ENCODE results near the gene BIRC2. TPM values are rescaled to one million over a fixed set of nuclear protein-coding genes. Genes with fewer than 3 reads are reported as not detected.

Gene BIRC2
- total RNA-seq, 1 experiment from 2014 or later: 53.5 TPM

DNA sequence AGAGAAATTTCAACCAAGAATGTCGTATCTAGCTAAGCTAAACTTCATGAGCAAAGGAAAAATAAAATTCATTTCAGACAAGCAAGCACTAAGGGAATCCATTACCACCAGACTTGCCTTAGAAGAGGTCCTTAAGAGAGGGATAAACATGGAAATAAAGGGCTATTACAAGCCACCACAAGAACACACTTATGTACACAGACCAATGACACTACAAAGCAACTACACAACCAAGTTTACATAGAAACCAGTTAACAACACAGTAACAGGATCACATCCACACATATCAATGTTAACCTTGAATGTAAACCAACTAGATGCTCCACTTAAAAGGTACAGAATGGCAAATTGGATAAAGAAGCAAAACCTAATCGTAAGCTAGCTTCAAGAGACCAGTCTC, 67.5 kb downstream of the BIRC2 start:
- TF ChIP-seq, protein P1, sequence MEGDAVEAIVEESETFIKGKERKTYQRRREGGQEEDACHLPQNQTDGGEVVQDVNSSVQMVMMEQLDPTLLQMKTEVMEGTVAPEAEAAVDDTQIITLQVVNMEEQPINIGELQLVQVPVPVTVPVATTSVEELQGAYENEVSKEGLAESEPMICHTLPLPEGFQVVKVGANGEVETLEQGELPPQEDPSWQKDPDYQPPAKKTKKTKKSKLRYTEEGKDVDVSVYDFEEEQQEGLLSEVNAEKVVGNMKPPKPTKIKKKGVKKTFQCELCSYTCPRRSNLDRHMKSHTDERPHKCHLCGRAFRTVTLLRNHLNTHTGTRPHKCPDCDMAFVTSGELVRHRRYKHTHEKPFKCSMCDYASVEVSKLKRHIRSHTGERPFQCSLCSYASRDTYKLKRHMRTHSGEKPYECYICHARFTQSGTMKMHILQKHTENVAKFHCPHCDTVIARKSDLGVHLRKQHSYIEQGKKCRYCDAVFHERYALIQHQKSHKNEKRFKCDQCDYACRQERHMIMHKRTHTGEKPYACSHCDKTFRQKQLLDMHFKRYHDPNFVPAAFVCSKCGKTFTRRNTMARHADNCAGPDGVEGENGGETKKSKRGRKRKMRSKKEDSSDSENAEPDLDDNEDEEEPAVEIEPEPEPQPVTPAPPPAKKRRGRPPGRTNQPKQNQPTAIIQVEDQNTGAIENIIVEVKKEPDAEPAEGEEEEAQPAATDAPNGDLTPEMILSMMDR (IDR thresholded peaks at IDR 0.05; ENCODE audit: insufficient read depth in 1 of 2, low read depth in 1 of 2, low read length in 1 of 2, severe bottlenecking in 1 of 2, unreplicated experiment in 1 of 2): no peak
- ChIA-PET POLR2A (no interaction called here), CTCF (no interaction called here)
- intact Hi-C loops (cut with micrococcal nuclease; ENCODE audit: unreplicated experiment): no loop called here
- Mint-ChIP-seq H3K27ac (ENCODE audit: unreplicated experiment) (no peak overlapping the region), H3K4me1 (ENCODE audit: low read depth, unreplicated experiment) (peaks cover 52% of the 10 kb centered on the region), H3K9me3 (ENCODE audit: unreplicated experiment) (peaks cover 25% of the 10 kb centered on the region), H3K27me3 (ENCODE audit: insufficient read depth, unreplicated experiment) (no peaks in the 10 kb centered on the region), H3K36me3 (ENCODE audit: insufficient read depth, unreplicated experiment) (peaks cover 42% of the 10 kb centered on the region), H3K4me3 (ENCODE audit: unreplicated experiment) (no peak overlapping the region)
- Histone ChIP-seq H3K27me3 (replicated peaks; ENCODE audit: control insufficient read depth, insufficient read depth, low read length) (no peaks in the 10 kb centered on the region), H3K4me3 (ENCODE audit: low read depth, low read length) (no peak overlapping the region), H3K36me3 (ENCODE audit: control insufficient read depth, insufficient read depth, low read length) (peaks cover 3% of the 10 kb centered on the region; the same call in 1 of the 2 replicates), H3K9me3 (no peaks in the 10 kb centered on the region), H3K4me1 (peaks cover 5% of the 10 kb centered on the region)
- no TSS peak for BruUV-seq (replicated peaks)
- DNase-seq: no peak

DNA sequence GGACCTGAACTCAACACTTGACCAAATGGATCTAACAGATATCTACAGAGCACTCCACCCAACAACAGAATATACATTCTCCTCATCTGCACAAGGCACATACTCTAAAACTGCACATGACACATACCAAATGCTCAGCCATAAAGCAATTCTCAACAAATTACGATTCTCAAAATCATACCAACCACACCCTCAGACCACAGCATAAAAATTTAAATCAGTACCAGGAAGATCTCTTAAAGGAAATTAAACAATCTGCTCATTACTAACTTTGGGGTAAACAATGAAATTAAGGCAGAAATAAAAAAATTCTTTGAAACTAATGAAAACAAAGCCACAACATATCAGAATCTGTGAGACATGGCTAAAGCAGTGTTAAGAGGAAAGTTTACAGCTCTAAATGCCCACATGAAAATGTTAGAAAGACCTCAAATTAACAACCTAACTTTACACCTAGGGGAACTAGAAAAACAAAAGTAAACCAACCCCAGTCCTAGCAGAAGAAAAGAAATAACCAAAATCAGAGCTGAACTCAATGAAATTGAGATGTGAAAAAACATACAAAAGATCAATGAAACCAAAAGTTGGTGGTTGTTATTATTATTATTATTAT, 68.4 kb downstream of the BIRC2 start:
- Histone ChIP-seq H3K9me3 (no peaks in the 10 kb centered on the region), H3K27me3 (replicated peaks; ENCODE audit: control insufficient read depth, insufficient read depth, low read length) (no peaks in the 10 kb centered on the region), H3K4me3 (ENCODE audit: low read depth, low read length) (no peak overlapping the region), H3K36me3 (ENCODE audit: control insufficient read depth, insufficient read depth, low read length) (no peaks in the 10 kb centered on the region), H3K4me1 (peaks cover 13% of the 10 kb centered on the region)
- Mint-ChIP-seq H3K27me3 (ENCODE audit: insufficient read depth, unreplicated experiment) (no peaks in the 10 kb centered on the region), H3K9me3 (ENCODE audit: unreplicated experiment) (peaks cover 26% of the 10 kb centered on the region), H3K36me3 (ENCODE audit: insufficient read depth, unreplicated experiment) (peaks cover 34% of the 10 kb centered on the region), H3K4me3 (ENCODE audit: unreplicated experiment) (no peak overlapping the region), H3K4me1 (ENCODE audit: low read depth, unreplicated experiment) (peaks cover 53% of the 10 kb centered on the region), H3K27ac (ENCODE audit: unreplicated experiment) (no peak overlapping the region)
- intact Hi-C loops (cut with micrococcal nuclease; ENCODE audit: unreplicated experiment): no loop called here
- BruUV-seq (replicated peaks): no TSS peak
- ChIA-PET CTCF (no interaction called here), POLR2A (no interaction called here)
- DNase-seq: no peak
- TF ChIP-seq, protein P1 (IDR thresholded peaks at IDR 0.05; ENCODE audit: insufficient read depth in 1 of 2, low read depth in 1 of 2, low read length in 1 of 2, severe bottlenecking in 1 of 2, unreplicated experiment in 1 of 2): no peak

DNA sequence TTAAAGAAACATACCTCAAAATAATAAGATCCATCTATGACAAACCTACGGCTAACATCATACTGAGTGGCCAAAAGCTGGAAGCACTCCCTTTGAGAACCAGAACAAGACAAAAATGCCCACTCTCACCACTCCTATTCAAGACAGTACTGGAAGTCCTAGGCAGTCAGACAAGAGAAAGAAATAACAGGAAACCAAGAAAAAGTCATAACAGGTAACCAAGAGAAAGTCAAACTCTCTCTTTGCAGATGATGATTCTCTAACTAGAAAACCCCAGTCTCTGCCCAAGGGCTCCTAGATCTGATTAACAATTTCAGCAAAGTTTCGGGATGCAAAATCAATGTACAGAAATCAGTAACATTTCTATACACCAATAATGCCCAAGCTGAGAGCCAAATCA, 70.0 kb downstream of the BIRC2 start:
- Histone ChIP-seq H3K9me3 (no peaks in the 10 kb centered on the region), H3K4me1 (peaks cover 16% of the 10 kb centered on the region), H3K36me3 (ENCODE audit: control insufficient read depth, insufficient read depth, low read length) (no peaks in the 10 kb centered on the region), H3K4me3 (ENCODE audit: low read depth, low read length) (no peak overlapping the region), H3K27me3 (replicated peaks; ENCODE audit: control insufficient read depth, insufficient read depth, low read length) (no peaks in the 10 kb centered on the region)
- H3K4me3 Mint-ChIP-seq (ENCODE audit: unreplicated experiment): no peak overlapping the region
- H3K27me3 Mint-ChIP-seq (ENCODE audit: insufficient read depth, unreplicated experiment): no peaks in the 10 kb centered on the region
- intact Hi-C loops (cut with micrococcal nuclease; ENCODE audit: unreplicated experiment): no loop called here
- H3K36me3 Mint-ChIP-seq (ENCODE audit: insufficient read depth, unreplicated experiment): peaks cover 34% of the 10 kb centered on the region
- TF ChIP-seq, protein P1 (IDR thresholded peaks at IDR 0.05; ENCODE audit: insufficient read depth in 1 of 2, low read depth in 1 of 2, low read length in 1 of 2, severe bottlenecking in 1 of 2, unreplicated experiment in 1 of 2): no peak
- peaks cover 50% of the 10 kb centered on the region for H3K4me1 Mint-ChIP-seq (ENCODE audit: low read depth, unreplicated experiment)
- ChIA-PET POLR2A (no interaction called here), CTCF (no interaction called here)
- peaks cover 26% of the 10 kb centered on the region for H3K9me3 Mint-ChIP-seq (ENCODE audit: unreplicated experiment)
- no TSS peak for BruUV-seq (replicated peaks)
- no peak overlapping the region for H3K27ac Mint-ChIP-seq (ENCODE audit: unreplicated experiment)
- DNase-seq: no peak

All from Caco-2 (cell line).